Fibroblast of pulmonary artery (primary cell): Measurements from ENCODE around the gene CD3E.

Experiments
- DNase-seq: peaks from one replicate; pipeline ENCODE4 v3.0.0-alpha.2; 2010; ENCODE audit warnings: low read depth
- H3K4me3 ChIP-seq: replicated peaks from 2 replicates; pipeline ENCODE4 v1.5.1; 2011; ENCODE audit warnings: low read depth, mild to moderate bottlenecking, control low read depth, low read length, moderate library complexity
- TF ChIP-seq, protein P1 (sequence below): IDR thresholded peaks from 2 replicates; pipeline ENCODE4 v1.5.1; 2011; ENCODE audit warnings: mild to moderate bottlenecking, control low read depth, low read length, inconsistent platforms; ENCODE audit errors: missing control alignments

CD3E gene

DNA sequence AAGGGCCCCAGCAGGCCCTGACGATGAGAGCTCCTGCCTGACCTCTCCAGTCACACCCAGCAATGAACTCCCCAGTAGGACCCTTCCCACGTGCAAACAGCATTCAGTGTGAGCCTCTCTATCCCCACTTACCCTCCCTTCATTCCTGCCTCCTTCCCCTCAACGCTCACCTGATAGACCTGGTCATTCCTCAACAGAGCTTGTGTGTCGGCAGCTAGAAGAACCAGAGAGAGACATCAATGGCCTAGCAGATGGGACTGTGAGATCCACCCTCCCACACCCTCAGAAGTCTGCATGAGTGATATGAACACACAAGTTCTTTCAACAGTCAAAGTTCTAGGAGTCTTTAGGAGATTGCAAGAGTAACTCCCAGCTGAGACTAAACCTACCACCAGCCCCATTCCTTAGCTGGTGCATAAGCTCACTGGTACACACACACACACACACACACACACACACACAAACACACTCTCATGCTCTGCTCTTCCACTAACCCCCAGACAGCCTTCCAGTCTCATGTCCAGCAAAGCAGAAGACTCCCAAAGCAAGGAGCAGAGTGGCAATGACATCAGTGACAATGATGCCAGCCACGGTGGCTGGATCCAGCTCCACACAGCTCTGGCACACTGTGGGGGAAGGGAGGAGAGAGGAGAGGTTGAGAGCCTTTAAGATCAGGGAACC is 34.9 kb downstream of the CD3E start:
- TF ChIP-seq, protein P1, sequence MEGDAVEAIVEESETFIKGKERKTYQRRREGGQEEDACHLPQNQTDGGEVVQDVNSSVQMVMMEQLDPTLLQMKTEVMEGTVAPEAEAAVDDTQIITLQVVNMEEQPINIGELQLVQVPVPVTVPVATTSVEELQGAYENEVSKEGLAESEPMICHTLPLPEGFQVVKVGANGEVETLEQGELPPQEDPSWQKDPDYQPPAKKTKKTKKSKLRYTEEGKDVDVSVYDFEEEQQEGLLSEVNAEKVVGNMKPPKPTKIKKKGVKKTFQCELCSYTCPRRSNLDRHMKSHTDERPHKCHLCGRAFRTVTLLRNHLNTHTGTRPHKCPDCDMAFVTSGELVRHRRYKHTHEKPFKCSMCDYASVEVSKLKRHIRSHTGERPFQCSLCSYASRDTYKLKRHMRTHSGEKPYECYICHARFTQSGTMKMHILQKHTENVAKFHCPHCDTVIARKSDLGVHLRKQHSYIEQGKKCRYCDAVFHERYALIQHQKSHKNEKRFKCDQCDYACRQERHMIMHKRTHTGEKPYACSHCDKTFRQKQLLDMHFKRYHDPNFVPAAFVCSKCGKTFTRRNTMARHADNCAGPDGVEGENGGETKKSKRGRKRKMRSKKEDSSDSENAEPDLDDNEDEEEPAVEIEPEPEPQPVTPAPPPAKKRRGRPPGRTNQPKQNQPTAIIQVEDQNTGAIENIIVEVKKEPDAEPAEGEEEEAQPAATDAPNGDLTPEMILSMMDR, result no peak
- no peak overlapping the region for H3K4me3 ChIP-seq
- no peak for DNase-seq

DNA sequence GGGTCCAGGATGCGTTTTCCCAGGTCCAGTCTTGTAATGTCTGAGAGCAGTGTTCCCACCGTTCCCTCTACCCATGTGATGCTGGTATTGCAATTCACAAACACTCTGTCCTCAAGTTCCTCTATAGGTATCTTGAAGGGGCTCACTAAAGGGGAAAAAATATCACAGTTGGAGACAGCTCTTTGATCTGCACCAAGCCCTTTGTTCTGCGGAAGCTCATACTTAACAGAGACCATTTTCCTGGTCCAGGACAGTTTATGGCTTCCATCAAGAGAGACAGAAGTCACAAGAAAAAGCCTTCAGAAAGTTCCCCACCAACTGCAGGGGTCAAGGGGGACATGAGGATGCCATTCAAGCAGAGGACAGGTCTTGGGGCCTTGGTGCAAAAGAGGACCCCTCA is 35.9 kb downstream of the CD3E start:
- no peak overlapping the region for H3K4me3 ChIP-seq
- DNase-seq, result no peak
- TF ChIP-seq, protein P1, result no peak

DNA sequence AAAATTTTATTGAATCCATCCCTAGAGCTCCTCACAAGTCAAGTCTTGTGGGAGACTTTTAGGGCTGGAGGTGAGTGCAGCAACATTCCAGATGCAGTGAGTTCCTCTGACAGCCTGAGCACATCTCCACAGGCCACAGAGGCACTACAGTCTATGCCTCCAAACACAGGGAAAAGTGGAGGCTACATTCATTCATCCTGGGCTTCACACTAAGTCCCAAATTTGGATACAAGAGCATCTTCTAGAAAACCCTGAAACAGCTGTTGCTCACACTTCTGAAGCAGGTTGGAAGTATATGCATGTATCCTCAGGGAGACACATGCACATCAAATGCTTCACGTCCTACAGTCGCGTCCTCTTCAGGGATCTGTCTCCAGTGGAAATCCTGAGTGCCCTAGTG is 36.7 kb downstream of the CD3E start:
- TF ChIP-seq, protein P1, result no peak
- H3K4me3 ChIP-seq, result no peak overlapping the region
- no peak for DNase-seq

DNA sequence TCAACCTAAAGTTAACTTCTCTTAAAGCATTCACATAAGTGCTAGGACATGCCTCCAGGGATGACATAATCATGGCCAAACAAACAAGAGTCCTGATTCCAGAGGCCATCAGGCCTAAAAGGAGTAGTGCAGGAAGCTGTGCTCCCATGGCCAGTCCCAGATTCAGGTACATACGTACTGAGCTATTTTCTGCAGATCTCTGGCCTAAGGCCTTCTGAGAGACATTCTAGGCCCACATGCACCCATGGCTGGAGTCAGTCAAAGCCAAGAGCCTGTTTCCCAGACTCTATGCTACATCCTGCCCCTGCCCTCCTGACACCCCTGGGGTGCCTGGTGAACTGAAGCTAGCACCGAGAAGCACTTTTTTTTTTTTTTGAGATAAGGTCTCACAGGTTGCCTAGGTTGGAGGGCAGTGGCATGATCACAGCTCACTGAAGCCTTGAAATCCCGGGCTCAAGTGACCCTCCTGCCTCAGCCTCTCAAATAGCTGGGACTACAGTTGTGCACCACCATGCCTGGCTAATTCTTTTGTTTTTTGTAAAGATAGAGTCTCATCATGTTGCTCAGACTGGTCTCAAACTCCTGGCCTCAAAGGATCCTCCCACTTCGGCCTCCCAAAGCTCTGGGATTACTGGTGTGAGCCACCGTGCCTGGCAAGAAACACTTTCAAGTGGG is 37.4 kb downstream of the CD3E start:
- TF ChIP-seq, protein P1, result no peak
- no peak overlapping the region for H3K4me3 ChIP-seq
- DNase-seq, result no peak

DNA sequence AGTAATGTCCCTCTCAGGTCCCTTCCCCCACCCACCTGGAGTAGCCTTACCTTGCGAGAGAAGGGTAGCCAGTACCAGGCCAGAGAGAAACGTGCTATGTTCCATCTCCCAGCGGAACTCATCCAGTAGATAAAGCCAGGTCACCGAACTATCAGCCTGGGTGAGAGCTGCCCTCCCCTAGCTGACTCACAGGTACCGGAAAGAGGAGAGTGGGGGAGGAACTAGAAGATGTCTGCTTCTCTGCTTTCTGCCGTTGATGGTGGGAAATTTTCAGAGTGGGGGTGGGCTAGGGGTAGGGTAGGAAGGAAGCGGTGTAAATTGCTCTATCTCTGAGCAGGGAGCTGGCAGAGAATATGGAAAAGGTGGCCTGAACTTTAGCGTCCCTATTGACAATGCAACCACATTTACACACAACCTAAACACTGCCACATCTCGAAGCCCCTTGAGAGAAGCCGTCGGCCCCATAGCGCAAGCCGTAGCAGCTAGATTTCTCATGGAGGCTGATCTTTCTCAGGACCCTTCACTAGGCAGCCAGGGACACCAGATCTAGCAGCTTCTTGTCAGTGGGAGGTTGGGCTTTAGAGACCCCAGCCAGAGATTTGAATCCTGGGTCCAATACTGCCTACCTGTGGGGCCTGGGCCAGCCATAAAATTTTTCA is 38.1 kb downstream of the CD3E start, which contains the start of gene CD3D:
TSS of gene CD3D (minus strand) at position 203 of the 659 bp plus-strand sequence. CDS start at position 105, 98 bp downstream.
- DNase-seq, result no peak
- TF ChIP-seq, protein P1, result no peak
- no peak within 1 kb of the TSS for H3K4me3 ChIP-seq

DNA sequence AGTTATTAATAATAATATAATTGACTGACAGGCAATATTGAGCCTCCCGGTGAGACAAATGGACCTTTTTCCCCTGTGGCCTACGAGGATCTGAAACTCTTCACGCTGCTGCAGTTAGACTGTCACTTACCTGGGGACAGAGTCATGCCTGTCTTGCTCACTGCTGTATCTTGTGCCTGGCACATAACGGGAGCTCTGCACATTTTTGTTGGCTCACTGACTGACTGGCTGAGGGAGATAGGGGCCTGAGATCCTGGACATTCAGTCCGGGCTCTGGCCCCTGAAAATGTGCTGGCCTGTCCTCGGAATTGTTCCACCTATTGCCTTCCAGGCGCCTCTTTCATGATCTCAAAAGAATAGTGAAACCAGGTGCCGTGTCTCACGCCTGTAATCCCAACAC is 38.7 kb downstream of the CD3E start:
- TF ChIP-seq, protein P1, result no peak
- no peak overlapping the region for H3K4me3 ChIP-seq
- no peak for DNase-seq
